K562 (cell line): ENCODE results near the gene BCAS3. TPM values are rescaled to one million over a fixed set of nuclear protein-coding genes. Genes with fewer than 3 reads are reported as not detected.

Experiments used
- ATAC-seq: fragments of 200-7000 bp; cut with Tn5 transposase; 3 replicates; pipeline ENCODE4 v1.9.1; 2020; ENCODE audit warnings: moderate library complexity
- BruUV-seq: library from RNA; stranded (reverse); fragments of 400-500 nt; replicated peaks from 2 replicates; lab custom pipeline; 2021; lab: Mats Ljungman, UMichigan
- CTCF ChIA-PET: fragments of 300-600 bp; formaldehyde crosslinking; extraction: SDS; loops from one replicate; lab custom pipeline; 2021; ENCODE audit warnings: low intra/inter-chr PET ratio; lab: Yijun Ruan, JAX
- POLR2A ChIA-PET: fragments of 300-600, 350-650 bp; sonication (Branson Sonifier 250); formaldehyde crosslinking; extraction: SDS; loops from one replicate; lab custom pipeline; 2021; ENCODE audit warnings: antibody characterized with exemption, inconsistent platforms; lab: Yijun Ruan, JAX
- DNase-seq, 4 experiments: peaks; one replicate each; pipeline versions ENCODE4 v3.0.0 to v3.0.0-alpha.2; 2011 to 2018; ENCODE audit warnings: low spot score in 3 of 4, mixed read lengths in 3 of 4; ENCODE audit errors: extremely low read depth in 1 of 4
- FAIRE-seq: peaks from 2 replicates; lab custom pipeline; 2011; peaks lifted over from hg19 to GRCh38; lab: Jason Lieb, UNC
- H2AFZ ChIP-seq: 2 replicates; pipeline ENCODE4 v1.6.0; 2011; ENCODE audit warnings: low read depth, low read length, control low read depth, inconsistent platforms
- H3K27ac ChIP-seq: fragments of 200-600 bp; 3 replicates; pipeline ENCODE4 v1.8.0; 2011; ENCODE audit warnings: low read depth, mild to moderate bottlenecking, control low read depth, inconsistent platforms, low read length, moderate library complexity, mixed read lengths; ENCODE audit errors: extremely low read depth
- H3K27me3 ChIP-seq, 2 experiments: fragments of 300-600 bp in 1 of 2; 2 replicates in 1 of 2; 3 replicates in 1 of 2; pipeline versions ENCODE4 v1.6.0 to v1.8.0; 2011; ENCODE audit warnings: inconsistent platforms in 2 of 2, low read length in 2 of 2, mild to moderate bottlenecking in 1 of 2, mixed read lengths in 1 of 2, moderate library complexity in 1 of 2; ENCODE audit not compliant: control insufficient read depth in 2 of 2, insufficient read depth in 2 of 2
- H3K36me3 ChIP-seq: fragments of 300-600 bp; 3 replicates; pipeline ENCODE4 v1.8.0; 2011; ENCODE audit warnings: mild to moderate bottlenecking, low read length, inconsistent platforms; ENCODE audit not compliant: control insufficient read depth, insufficient read depth
- H3K4me1 ChIP-seq, 2 experiments: fragments of 200-600 bp in 1 of 2; replicated peaks in 1 of 2; 2 replicates in 1 of 2; 3 replicates in 1 of 2; pipeline versions ENCODE4 v1.5.1 to v1.8.0; 2011; ENCODE audit warnings: inconsistent platforms in 2 of 2, low read length in 2 of 2, mild to moderate bottlenecking in 1 of 2, mixed read lengths in 1 of 2, moderate library complexity in 1 of 2; ENCODE audit not compliant: control insufficient read depth in 2 of 2, insufficient read depth in 2 of 2
- H3K4me2 ChIP-seq: 2 replicates; pipeline ENCODE4 v1.6.1; 2011; ENCODE audit warnings: low read length, control low read depth, inconsistent platforms, mixed read lengths; ENCODE audit not compliant: insufficient read depth
- H3K4me3 ChIP-seq: fragments of 200-600 bp; sonication (generic), shearing (Covaris generic); 2 replicates; pipeline ENCODE4 v1.5.1; 2016; ENCODE audit warnings: control low read depth, inconsistent platforms
- H3K79me2 ChIP-seq: fragments of 200-600 bp; 3 replicates; pipeline ENCODE4 v1.8.0; 2011; ENCODE audit warnings: low read length, inconsistent platforms; ENCODE audit not compliant: control insufficient read depth, insufficient read depth
- H3K9ac ChIP-seq, 2 experiments: 2 replicates each; pipeline versions ENCODE4 v1.6.0 to v1.6.1; 2011; ENCODE audit warnings: low read depth in 2 of 2, low read length in 2 of 2, control low read depth in 1 of 2, inconsistent platforms in 1 of 2, mild to moderate bottlenecking in 1 of 2, mixed read lengths in 1 of 2; ENCODE audit not compliant: insufficient read depth in 1 of 2
- H3K9me1 ChIP-seq: one replicate; pipeline ENCODE4 v1.6.0; 2011; ENCODE audit warnings: inconsistent platforms, mild to moderate bottlenecking, low read length, moderate library complexity; ENCODE audit not compliant: control insufficient read depth, insufficient read depth
- H3K9me3 ChIP-seq: replicated peaks from 2 replicates; pipeline ENCODE4 v1.5.1; 2011; ENCODE audit warnings: low read depth, low read length, inconsistent platforms; ENCODE audit not compliant: control insufficient read depth, insufficient read depth
- H4K20me1 ChIP-seq: replicated peaks from 2 replicates; pipeline ENCODE4 v1.6.1; 2011; ENCODE audit warnings: low read length, inconsistent platforms, mixed read lengths; ENCODE audit not compliant: control insufficient read depth, insufficient read depth
- ESRRA ChIP-seq: fragments of 450-650 bp; IDR thresholded peaks from 2 replicates; pipeline ENCODE4 v1.6.1; 2014; ENCODE audit warnings: low read depth, mild to moderate bottlenecking, moderate library complexity, borderline replicate concordance
- ETV5 ChIP-seq: sonication (generic); formaldehyde crosslinking; IDR thresholded peaks from 2 replicates; pipeline ENCODE4 v1.4.0; 2020; ENCODE audit warnings: low read depth, mild to moderate bottlenecking, missing genetic modification reagents
- FIP1L1 ChIP-seq: fragments of 200-400 bp; formaldehyde crosslinking; IDR thresholded peaks from 2 replicates; pipeline ENCODE4 v1.6.1; 2018; ENCODE audit warnings: mild to moderate bottlenecking, low read depth, low read length; ENCODE audit not compliant: poor library complexity, severe bottlenecking
- GABPB1 ChIP-seq: sonication (generic); formaldehyde crosslinking; IDR thresholded peaks from 2 replicates; pipeline ENCODE4 v1.8.0; 2022; ENCODE audit warnings: mild to moderate bottlenecking, missing genetic modification reagents
- HDAC6 ChIP-seq: IDR thresholded peaks from 2 replicates; pipeline ENCODE4 v1.6.1; 2012; ENCODE audit warnings: low read depth, mild to moderate bottlenecking, control low read depth, inconsistent platforms, low read length, moderate library complexity
- HMG20B ChIP-seq: fragments of 250-450 bp; sonication (Bioruptor Pico); IDR thresholded peaks from 2 replicates; pipeline ENCODE4 v1.5.0; 2021; ENCODE audit warnings: mild to moderate bottlenecking
- LARP7 ChIP-seq: fragments of 450-650 bp; IDR thresholded peaks from 2 replicates; pipeline ENCODE4 v1.6.1; 2016
- MEF2A ChIP-seq: IDR thresholded peaks from 2 replicates; pipeline ENCODE4 v1.6.1; 2011; ENCODE audit warnings: low read depth, mild to moderate bottlenecking, low read length, moderate library complexity; ENCODE audit not compliant: control insufficient read depth
- TARDBP ChIP-seq: fragments of 450-650 bp; IDR thresholded peaks from 2 replicates; pipeline ENCODE4 v1.6.1; 2016
- TCF7 ChIP-seq: sonication (generic); IDR thresholded peaks from 2 replicates; pipeline ENCODE4 v1.6.1; 2016; ENCODE audit warnings: antibody characterized with exemption, borderline replicate concordance
- ZNF253 ChIP-seq: fragments of 250-450 bp; sonication (Bioruptor Pico); conservative IDR thresholded peaks from 2 replicates; pipeline ENCODE4 v1.6.1; 2021; ENCODE audit warnings: mild to moderate bottlenecking
- ZNF398 ChIP-seq: fragments of 250-450 bp; sonication (Bioruptor Pico); IDR thresholded peaks from 2 replicates; pipeline ENCODE4 v1.8.0; 2021; ENCODE audit warnings: moderate library complexity, mild to moderate bottlenecking, inconsistent platforms
- ZNF408 ChIP-seq: fragments of 250-450 bp; sonication (Bioruptor Pico); IDR thresholded peaks from 2 replicates; pipeline ENCODE4 v1.4.0; 2020; ENCODE audit warnings: low read depth, mild to moderate bottlenecking, moderate library complexity
- WGBS: fragments of 100-300 bp; shearing (Covaris generic); methylation state at CpG from one replicate; pipeline ENCODE4 v1.1.6; 2016; ENCODE audit warnings: low coverage, mixed read lengths; ENCODE audit not compliant: insufficient coverage; ENCODE audit errors: missing lambda C conversion rate; 5-methylcytosine and 5-hydroxymethylcytosine counted together
- in situ Hi-C: fragments of 300-500 bp; cut with MboI; formaldehyde crosslinking; loops from 4 replicates; pipeline ENCODE4 v1.15.0; 2018; ENCODE audit warnings: inconsistent platforms, mixed read lengths
- intact Hi-C: fragments of 100-400 bp; cut with micrococcal nuclease; formaldehyde crosslinking; loops from 2 replicates; pipeline ENCODE4 v1.14.2; 2022
- polyA plus RNA-seq, 8 experiments: library from polyadenylated mRNA; depleted of rRNA in 4 of 8; stranded (reverse) in 5 of 8; unstranded in 3 of 8; fragments of >200 nt; fragmentation: Nextera tagmentation in 2 of 8; fragmentation: Illumina TruSeq in 1 of 8; extraction: Ambion mirVana in 2 of 8; extraction: Trizol in 1 of 8; gene quantifications; 2 replicates each; pipeline versions ENCODE4 v1.2.1 to v1.2.3, GENCODE V29; 2011 to 2014; ENCODE audit warnings: inconsistent platforms in 1 of 8, missing spikeins in 1 of 8
- total RNA-seq, 7 experiments: library from RNA; depleted of rRNA in 6 of 7; stranded (reverse); fragments of >200 nt in 6 of 7; fragmentation: Illumina TruSeq in 2 of 7; extraction: Trizol in 2 of 7; gene quantifications; 2 replicates each; pipeline versions ENCODE4 v1.2.1 to v1.2.3, GENCODE V29; 2011 to 2021; ENCODE audit warnings: low replicate concordance in 1 of 7

The BCAS3 gene
- total and polyA plus RNA-seq, 9 of the 15 experiments (the other 6 are each of a cell fraction or from before 2014, with no cell fraction given): 1.9 to 5.5 (median 3.5) TPM

- H3K9me3 ChIP-seq: no peaks in the 10 kb centered on the region
- no peak overlapping the region for H3K4me3 ChIP-seq
- ATAC-seq (no peak), FAIRE-seq (no peak)
- ChIA-PET POLR2A (no interaction called here), CTCF (no interaction called here)
- H3K9ac ChIP-seq: no peak overlapping the region
- no TSS peak for BruUV-seq
- in situ Hi-C loops (no loop called here), intact Hi-C loops (no loop called here)
- no peak overlapping the region for H3K4me2 ChIP-seq
- H3K9me1 ChIP-seq: no peaks in the 10 kb centered on the region
- no peaks in the 10 kb centered on the region for H3K79me2 ChIP-seq
- H4K20me1 ChIP-seq: no peaks in the 10 kb centered on the region
- H3K27ac ChIP-seq: no peak overlapping the region
- peaks cover 5 to 13% of the 10 kb centered on the region in 2 experiments; a peak in 4 of 5 replicates for H3K27me3 ChIP-seq
- H2AFZ ChIP-seq: no peak overlapping the region
- TF ChIP-seq HDAC6: no peak
- TF ChIP-seq TARDBP: no peak
- no peak for TF ChIP-seq GABPB1 (CRISPR knock-in tag)
- no peak for TF ChIP-seq ZNF408 (CRISPR knock-in tag)
- TF ChIP-seq ZNF253: no peak
- TF ChIP-seq ESRRA: no peak
- no peak for TF ChIP-seq HMG20B (CRISPR knock-in tag)
- TF ChIP-seq LARP7: no peak
- no peak for TF ChIP-seq TCF7
- no peak for TF ChIP-seq FIP1L1
- TF ChIP-seq ETV5: no peak
- no peak for TF ChIP-seq ZNF398
- TF ChIP-seq MEF2A: no peak
- TF ChIP-seq, all 486 proteins: peak for 0
- Histone ChIP-seq H3K36me3 (no peaks in the 10 kb centered on the region), H3K4me1 (peaks cover 0 to 2% of the 10 kb centered on the region in 2 experiments; a peak in 1 of 5 replicates)
- 0% methylated on average over 1 of the region's 1 CpG for WGBS
- no peak for DNase-seq
Measured at GRCh38 chr17:60846175-60846574, 168.5 kb downstream of the BCAS3 start.
